Subcutaneous adipose tissue (tissue), 4 donors: Measurements from ENCODE around the gene PLEKHA5. TPM values are rescaled to one million over a fixed set of nuclear protein-coding genes. Genes with fewer than 3 reads are reported as not detected.

Source experiments
- total RNA-seq, 4 donors: library from RNA; depleted of rRNA; stranded (reverse); fragments of >200 nt; gene quantifications; one replicate each; pipeline ENCODE4 v1.1.0, GENCODE V29; 2016
- TF ChIP-seq, protein P1 (sequence below): fragments of 450-650 bp; IDR thresholded peaks from one replicate; pipeline ENCODE4 v1.5.1; 2016; ENCODE audit warnings: low read depth, mild to moderate bottlenecking, control low read depth, antibody characterized with exemption, moderate library complexity

PLEKHA5 gene
- total RNA-seq, 4 donors from 2014 or later, result 22.3 to 26.3 (median 24.1) TPM

DNA sequence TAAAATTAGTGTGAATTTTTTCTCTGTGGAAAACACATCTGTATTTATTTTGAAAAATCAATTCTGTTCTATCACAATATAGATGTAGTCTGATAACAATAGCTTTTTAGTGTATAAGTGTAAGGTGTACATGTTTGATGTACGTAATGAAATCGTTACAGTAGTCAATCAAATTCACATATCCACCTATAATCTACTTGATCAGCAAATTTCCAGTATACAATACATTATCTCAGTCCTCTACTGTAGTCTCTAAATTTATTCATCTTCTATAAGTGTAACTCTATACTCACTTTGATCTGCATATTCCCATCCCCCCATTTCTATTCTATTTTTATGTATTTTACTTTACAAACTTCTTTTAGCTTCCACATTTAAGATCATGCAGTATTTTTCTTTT lies 13.0 kb downstream of the PLEKHA5 start:
- TF ChIP-seq, protein P1, sequence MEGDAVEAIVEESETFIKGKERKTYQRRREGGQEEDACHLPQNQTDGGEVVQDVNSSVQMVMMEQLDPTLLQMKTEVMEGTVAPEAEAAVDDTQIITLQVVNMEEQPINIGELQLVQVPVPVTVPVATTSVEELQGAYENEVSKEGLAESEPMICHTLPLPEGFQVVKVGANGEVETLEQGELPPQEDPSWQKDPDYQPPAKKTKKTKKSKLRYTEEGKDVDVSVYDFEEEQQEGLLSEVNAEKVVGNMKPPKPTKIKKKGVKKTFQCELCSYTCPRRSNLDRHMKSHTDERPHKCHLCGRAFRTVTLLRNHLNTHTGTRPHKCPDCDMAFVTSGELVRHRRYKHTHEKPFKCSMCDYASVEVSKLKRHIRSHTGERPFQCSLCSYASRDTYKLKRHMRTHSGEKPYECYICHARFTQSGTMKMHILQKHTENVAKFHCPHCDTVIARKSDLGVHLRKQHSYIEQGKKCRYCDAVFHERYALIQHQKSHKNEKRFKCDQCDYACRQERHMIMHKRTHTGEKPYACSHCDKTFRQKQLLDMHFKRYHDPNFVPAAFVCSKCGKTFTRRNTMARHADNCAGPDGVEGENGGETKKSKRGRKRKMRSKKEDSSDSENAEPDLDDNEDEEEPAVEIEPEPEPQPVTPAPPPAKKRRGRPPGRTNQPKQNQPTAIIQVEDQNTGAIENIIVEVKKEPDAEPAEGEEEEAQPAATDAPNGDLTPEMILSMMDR, result no peak

DNA sequence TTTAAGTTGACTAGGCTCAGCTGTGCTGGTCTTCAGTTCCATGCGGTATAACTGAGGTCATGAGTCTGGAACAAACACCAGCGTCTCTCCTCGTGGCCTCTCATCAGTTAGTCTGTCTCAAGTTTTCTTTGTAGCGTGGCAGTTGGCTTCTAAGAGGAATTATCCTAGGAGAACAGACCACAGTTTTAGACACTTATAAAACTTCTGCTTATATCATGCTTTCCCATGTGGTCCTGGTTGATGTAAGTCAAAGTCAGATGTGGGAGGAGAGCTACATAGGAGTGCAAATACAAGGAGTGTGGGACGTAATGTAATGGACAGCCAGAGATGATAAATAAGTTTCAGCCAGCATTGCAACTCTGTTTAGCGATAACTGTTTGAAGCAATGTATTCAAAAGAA lies 14.8 kb downstream of the PLEKHA5 start:
- TF ChIP-seq, protein P1, result no peak

DNA sequence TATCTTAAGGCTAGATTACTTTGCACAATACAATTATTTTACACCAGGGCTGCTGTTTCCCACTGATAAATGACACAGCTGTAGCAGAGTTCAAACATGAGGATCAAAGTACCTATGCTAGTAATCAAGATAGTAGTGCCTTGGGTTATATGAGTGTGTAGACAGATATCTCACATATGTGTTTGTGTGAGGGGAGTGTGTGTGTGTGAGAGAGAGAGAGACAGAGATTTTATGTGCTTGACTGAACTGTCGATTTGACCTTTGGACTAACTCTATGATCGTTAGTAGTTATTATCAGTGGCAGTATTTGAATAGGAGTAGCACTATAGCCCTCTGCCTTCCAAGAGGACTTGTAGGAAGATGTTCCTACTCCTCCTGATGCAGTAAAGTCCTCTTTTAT lies 15.5 kb downstream of the PLEKHA5 start:
- TF ChIP-seq, protein P1, result no peak

DNA sequence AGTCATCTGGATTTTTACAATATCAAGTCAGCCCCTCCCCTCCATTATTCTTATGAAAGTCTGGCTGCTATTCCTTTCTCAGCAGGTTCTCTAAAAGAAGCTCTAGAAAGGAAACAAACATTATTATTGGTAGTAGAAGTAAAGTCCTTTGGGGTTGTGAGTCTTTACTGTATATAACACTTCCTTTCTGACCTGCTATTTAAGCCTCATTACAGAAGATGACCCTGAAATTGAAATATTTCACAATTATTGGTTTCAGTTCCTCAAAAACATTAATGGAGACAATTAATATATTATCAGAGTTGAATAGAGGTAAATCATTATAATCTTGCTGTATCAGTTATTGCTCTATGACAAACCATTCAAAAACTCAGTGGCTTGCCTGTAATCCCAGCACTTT lies 19.3 kb downstream of the PLEKHA5 start:
- TF ChIP-seq, protein P1, result no peak

DNA sequence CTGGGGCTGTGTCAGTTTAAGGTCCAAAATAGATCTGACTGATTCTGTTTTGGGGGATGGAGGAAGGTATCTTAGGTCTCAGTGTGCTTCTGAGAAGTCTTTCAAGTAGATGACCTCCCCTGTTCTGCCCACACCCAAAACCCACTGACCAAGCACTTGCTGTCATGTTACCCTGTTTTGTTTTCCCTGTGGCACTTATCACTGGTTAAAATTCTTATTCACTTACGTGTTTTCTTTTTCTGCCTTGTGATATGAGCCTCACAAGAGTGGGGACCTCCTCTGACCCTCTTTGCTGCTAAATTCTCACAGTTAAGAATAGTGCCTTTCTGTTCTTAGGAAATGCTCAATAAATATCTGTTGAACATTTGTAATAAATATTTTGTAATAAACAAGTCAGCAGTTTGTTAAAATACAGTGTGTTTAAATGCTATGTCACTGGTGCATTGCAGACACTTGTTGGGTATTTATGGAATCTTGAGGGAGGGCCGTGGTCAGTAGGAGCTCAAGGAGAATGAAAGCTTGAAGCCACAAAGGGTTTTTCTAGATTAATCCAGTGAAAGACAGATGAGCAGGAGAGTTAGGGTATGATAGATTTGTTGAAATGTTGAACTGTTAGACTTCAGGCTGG lies 20.9 kb downstream of the PLEKHA5 start:
- TF ChIP-seq, protein P1, result no peak

DNA sequence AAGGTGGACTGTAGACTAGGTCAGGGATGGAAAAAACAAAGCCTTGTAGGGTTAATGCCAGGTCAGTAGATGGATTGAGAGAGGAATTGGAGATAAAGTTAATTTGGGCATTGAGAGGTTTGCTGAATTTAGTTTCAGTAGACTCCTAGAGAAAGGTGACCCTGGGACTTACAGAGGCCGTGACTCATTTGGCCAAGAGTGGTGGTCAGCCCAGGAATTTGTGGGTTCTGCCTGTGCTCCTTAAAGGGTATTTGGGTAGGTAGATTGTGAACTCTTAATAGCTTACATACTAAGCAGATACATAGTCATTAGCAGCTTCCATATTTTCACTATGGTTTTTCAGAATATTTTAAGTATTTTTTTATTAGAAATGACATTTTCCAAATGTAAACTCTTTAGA lies 21.8 kb downstream of the PLEKHA5 start:
- TF ChIP-seq, protein P1, result no peak

DNA sequence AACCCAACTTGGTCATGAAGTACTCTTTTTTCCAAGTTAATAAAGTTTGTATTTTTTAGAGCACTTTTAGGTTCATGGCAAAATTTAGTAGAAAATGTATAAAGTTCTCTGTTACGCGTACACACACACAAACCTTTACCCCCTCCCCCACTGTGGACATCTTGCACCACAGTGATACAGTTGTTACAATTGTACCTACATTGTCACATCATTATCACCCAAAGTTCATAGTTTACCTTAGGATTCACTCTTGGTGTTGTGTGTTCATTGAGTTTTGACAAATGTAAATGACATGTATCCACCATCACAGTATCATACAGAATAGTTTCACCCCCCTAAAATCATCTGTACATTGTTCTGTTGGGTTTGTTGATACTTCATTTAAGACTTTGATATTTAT lies 23.9 kb downstream of the PLEKHA5 start:
- TF ChIP-seq, protein P1, result no peak
